Gastrocnemius medialis (tissue), 4 donors: ENCODE data around the gene CDKN2B-AS1.

Experiments used
- CTCF ChIP-seq, 5 experiments: fragments of 450-650 bp in 3 of 5; fragments of 200-600 bp in 2 of 5; sonication (generic) in 2 of 5; IDR thresholded peaks in 4 of 5; conservative IDR thresholded peaks in 1 of 5; 1 replicate in 4 of 5; 2 replicates in 1 of 5; pipeline ENCODE4 v1.5.1; 2016 to 2019; ENCODE audit warnings: antibody characterized with exemption in 5 of 5, mild to moderate bottlenecking in 3 of 5, moderate library complexity in 3 of 5
- POLR2A ChIP-seq, 2 donors: fragments of 450-650 bp; IDR thresholded peaks; one replicate each; pipeline ENCODE4 v1.6.1; 2017; ENCODE audit warnings: antibody characterized with exemption in 2 of 2, mild to moderate bottlenecking in 2 of 2, moderate library complexity in 2 of 2

GRCh38 chr9:21982861-21983560 is 11.6 kb upstream of the CDKN2B-AS1 start:
- TF ChIP-seq POLR2A (IDR thresholded peaks at IDR 0.05) (no peak), CTCF (IDR thresholded peaks at IDR 0.05 in 4 of 5, conservative IDR thresholded peaks at IDR 0.05 in 1 of 5) (no peak)
